ENCODE data around the gene CPSF3. TPM values are rescaled to one million over a fixed set of nuclear protein-coding genes. Genes with fewer than 3 reads are reported as not detected.

The CPSF3 gene
- 26.5 TPM for polyA plus RNA-seq (2013, experiment 1 of 2)
- polyA plus RNA-seq (2013, experiment 2 of 2), result 27.3 TPM

GRCh38 chr2:9423100-9423921 is at the start of gene CPSF3, which contains the start of gene ITGB1BP1:
TSS of gene CPSF3 (plus strand) at chr2:9423654. CDS start at chr2:9423774, 120 bp downstream.
TSS of gene ITGB1BP1 (minus strand) at chr2:9423528. CDS start at chr2:9418697, 4,831 bp downstream.
- under 1% methylated on average over 70 of the region's 91 CpGs for WGBS
- H3K4me3 ChIP-seq (ENCODE audit: insufficient read depth in 1 of 2, low read depth in 1 of 2, low read length in 2 of 2), result peak within 1 kb of the TSS; percentile 91 to 96
- H3K27me3 ChIP-seq (ENCODE audit: control insufficient read depth in 1 of 2, insufficient read depth in 1 of 2, low read length in 2 of 2), result no peaks in the 10 kb centered on the region

GRCh38 chr2:9374071-9374730 is 49.3 kb upstream of the CPSF3 start:
- H3K4me2 ChIP-seq (ENCODE audit: low read length, poor library complexity, severe bottlenecking), result no peak overlapping the region
- peak overlapping the region; percentile 1 for H4K91ac ChIP-seq (ENCODE audit: low read length)
- H3K4me1 ChIP-seq (ENCODE audit: control insufficient read depth, insufficient read depth, low read depth, low read length), result peaks cover 44% of the 10 kb centered on the region
- H2BK12ac ChIP-seq (ENCODE audit: low read length in 2 of 2), result no peak overlapping the region
- peaks cover 23 to 73% of the 10 kb centered on the region in 2 experiments for H3K36me3 ChIP-seq (ENCODE audit: control insufficient read depth in 1 of 2, insufficient read depth in 2 of 2, low read depth in 1 of 2, low read length in 2 of 2)
- H3K27me3 ChIP-seq (ENCODE audit: control insufficient read depth in 1 of 2, insufficient read depth in 1 of 2, low read length in 2 of 2), result no peaks in the 10 kb centered on the region
- H2AK5ac ChIP-seq (ENCODE audit: low read length, severe bottlenecking), result peak overlapping the region; percentile 24
- 97% methylated on average over 18 of the region's 18 CpGs for WGBS
- no peak overlapping the region for H3K4me3 ChIP-seq (ENCODE audit: insufficient read depth in 1 of 2, low read depth in 1 of 2, low read length in 2 of 2)
- peaks cover 23% of the 10 kb centered on the region for H3K79me1 ChIP-seq (replicated peaks; ENCODE audit: low read length, poor library complexity, severe bottlenecking)
- no peak overlapping the region for H2BK15ac ChIP-seq (ENCODE audit: low read depth, poor library complexity, severe bottlenecking)
- H2AFZ ChIP-seq (ENCODE audit: low read depth, low read length), result no peak overlapping the region
- no peak overlapping the region for H3K18ac ChIP-seq (ENCODE audit: low read depth in 1 of 2, low read length in 2 of 2)
- H2BK120ac ChIP-seq (ENCODE audit: low read depth, low read length), result no peak overlapping the region
- no peak for DNase-seq
- no peak overlapping the region for H3K14ac ChIP-seq (ENCODE audit: low read length in 2 of 2)
- H3K9ac ChIP-seq (ENCODE audit: low read length), result no peak overlapping the region
- H2BK5ac ChIP-seq (ENCODE audit: low read depth, low read length, poor library complexity, severe bottlenecking), result no peak overlapping the region
- no peak overlapping the region for H3K23ac ChIP-seq (ENCODE audit: low read length in 2 of 2)
- no peaks in the 10 kb centered on the region for H3K9me3 ChIP-seq (ENCODE audit: control insufficient read depth, low read length)
- no peak overlapping the region for H4K8ac ChIP-seq (ENCODE audit: low read length)
- no peak overlapping the region for H3K4ac ChIP-seq (ENCODE audit: low read depth in 1 of 2, low read length in 2 of 2)
- no peak overlapping the region for H3K27ac ChIP-seq (ENCODE audit: low read length, poor library complexity, severe bottlenecking)

More at GRCh38 chr2:9423100-9423921, at the start of gene CPSF3, which contains the start of gene ITGB1BP1:
- peak within 1 kb of the TSS; percentile 7 to 87 for H3K4ac ChIP-seq (ENCODE audit: low read depth in 1 of 2, low read length in 2 of 2)
- H3K23ac ChIP-seq (ENCODE audit: low read length in 2 of 2), result peak within 1 kb of the TSS; percentile 61 to 64
- peak within 1 kb of the TSS; percentile 98 for H4K8ac ChIP-seq (ENCODE audit: low read length)
- H2AFZ ChIP-seq (ENCODE audit: low read depth, low read length), result peak within 1 kb of the TSS; percentile 72
- peak within 1 kb of the TSS; percentile 95 to 99 for H3K18ac ChIP-seq (ENCODE audit: low read depth in 1 of 2, low read length in 2 of 2)
- peak within 1 kb of the TSS; percentile 92 for H2BK5ac ChIP-seq (ENCODE audit: low read depth, low read length, poor library complexity, severe bottlenecking)
- peaks cover 23% of the 10 kb centered on the region for H3K79me1 ChIP-seq (replicated peaks; ENCODE audit: low read length, poor library complexity, severe bottlenecking)
- peak within 1 kb of the TSS; percentile 85 for H3K4me2 ChIP-seq (ENCODE audit: low read length, poor library complexity, severe bottlenecking)
- peak within 1 kb of the TSS; percentile 59 for H3K27ac ChIP-seq (ENCODE audit: low read length, poor library complexity, severe bottlenecking)
- H2BK12ac ChIP-seq (ENCODE audit: low read length in 2 of 2), result peak within 1 kb of the TSS in 1 of 2 experiments; percentile 64
- H4K91ac ChIP-seq (ENCODE audit: low read length), result peak within 1 kb of the TSS; percentile 98
- peaks cover 8% of the 10 kb centered on the region for H3K4me1 ChIP-seq (ENCODE audit: control insufficient read depth, insufficient read depth, low read depth, low read length)
- peaks cover 0 to 6% of the 10 kb centered on the region in 2 experiments for H3K36me3 ChIP-seq (ENCODE audit: control insufficient read depth in 1 of 2, insufficient read depth in 2 of 2, low read depth in 1 of 2, low read length in 2 of 2)
- peak within 1 kb of the TSS; percentile 91 for H2BK120ac ChIP-seq (ENCODE audit: low read depth, low read length)
- H3K9me3 ChIP-seq (ENCODE audit: control insufficient read depth, low read length), result no peaks in the 10 kb centered on the region
- H3K9ac ChIP-seq (ENCODE audit: low read length), result peak within 1 kb of the TSS; percentile 96
- H2BK15ac ChIP-seq (ENCODE audit: low read depth, poor library complexity, severe bottlenecking), result peak within 1 kb of the TSS; percentile 100
- peak; percentile 98 for DNase-seq
- H3K14ac ChIP-seq (ENCODE audit: low read length in 2 of 2), result peak within 1 kb of the TSS in 1 of 2 experiments; percentile 94
- H2AK5ac ChIP-seq (ENCODE audit: low read length, severe bottlenecking), result no peak within 1 kb of the TSS

GRCh38 chr2:9375857-9376428 is 47.5 kb upstream of the CPSF3 start:
- no peak overlapping the region for H2AFZ ChIP-seq (ENCODE audit: low read depth, low read length)
- no peak overlapping the region for H3K9ac ChIP-seq (ENCODE audit: low read length)
- H3K4ac ChIP-seq (ENCODE audit: low read depth in 1 of 2, low read length in 2 of 2), result no peak overlapping the region
- no peak overlapping the region for H3K4me3 ChIP-seq (ENCODE audit: insufficient read depth in 1 of 2, low read depth in 1 of 2, low read length in 2 of 2)
- H3K4me1 ChIP-seq (ENCODE audit: control insufficient read depth, insufficient read depth, low read depth, low read length), result peaks cover 47% of the 10 kb centered on the region
- peak overlapping the region; percentile 4 for H2BK15ac ChIP-seq (ENCODE audit: low read depth, poor library complexity, severe bottlenecking)
- peak overlapping the region; percentile 78 for H2AK5ac ChIP-seq (ENCODE audit: low read length, severe bottlenecking)
- H3K23ac ChIP-seq (ENCODE audit: low read length in 2 of 2), result no peak overlapping the region
- H3K27ac ChIP-seq (ENCODE audit: low read length, poor library complexity, severe bottlenecking), result no peak overlapping the region
- H3K79me1 ChIP-seq (replicated peaks; ENCODE audit: low read length, poor library complexity, severe bottlenecking), result peaks cover 17% of the 10 kb centered on the region
- no peak overlapping the region for H4K91ac ChIP-seq (ENCODE audit: low read length)
- H2BK5ac ChIP-seq (ENCODE audit: low read depth, low read length, poor library complexity, severe bottlenecking), result no peak overlapping the region
- peak overlapping the region in 1 of 2 experiments; percentile 15 for H2BK12ac ChIP-seq (ENCODE audit: low read length in 2 of 2)
- no peak overlapping the region for H2BK120ac ChIP-seq (ENCODE audit: low read depth, low read length)
- no peaks in the 10 kb centered on the region for H3K27me3 ChIP-seq (ENCODE audit: control insufficient read depth in 1 of 2, insufficient read depth in 1 of 2, low read length in 2 of 2)
- no peak overlapping the region for H3K18ac ChIP-seq (ENCODE audit: low read depth in 1 of 2, low read length in 2 of 2)
- no peak overlapping the region for H3K4me2 ChIP-seq (ENCODE audit: low read length, poor library complexity, severe bottlenecking)
- peaks cover 23 to 60% of the 10 kb centered on the region in 2 experiments for H3K36me3 ChIP-seq (ENCODE audit: control insufficient read depth in 1 of 2, insufficient read depth in 2 of 2, low read depth in 1 of 2, low read length in 2 of 2)
- H3K9me3 ChIP-seq (ENCODE audit: control insufficient read depth, low read length), result no peaks in the 10 kb centered on the region
- no peak overlapping the region for H3K14ac ChIP-seq (ENCODE audit: low read length in 2 of 2)
- 79% methylated on average over 3 of the region's 4 CpGs for WGBS
- no peak overlapping the region for H4K8ac ChIP-seq (ENCODE audit: low read length)
- DNase-seq, result no peak

All from mesenchymal stem cell (in vitro differentiated cells and primary cell).